SK-N-MC (cell line): ENCODE data around the gene ZC3H12A.

Experiments
- DNase-seq: peaks from one replicate; pipeline ENCODE4 v3.0.0-alpha.2; 2011; ENCODE audit warnings: low read depth, low spot score
- H3K27ac ChIP-seq: fragments of 200-600 bp; sonication (generic); 2 replicates; pipeline ENCODE4 v1.5.1; 2016; ENCODE audit warnings: mixed run types
- H3K36me3 ChIP-seq: fragments of 200-600 bp; sonication (generic); 2 replicates; pipeline ENCODE4 v1.6.1; 2017; ENCODE audit warnings: antibody characterized with exemption, low read length, mixed read lengths; ENCODE audit not compliant: insufficient read depth
- H3K4me3 ChIP-seq: fragments of 200-600 bp; sonication (generic); 2 replicates; pipeline ENCODE4 v1.5.1; 2016
- H3K9ac ChIP-seq: fragments of 200-600 bp; sonication (generic); 2 replicates; pipeline ENCODE4 v1.8.0; 2017; ENCODE audit warnings: mixed run types, mixed read lengths; ENCODE audit not compliant: insufficient read length
- H3K9me3 ChIP-seq: fragments of 200-600 bp; sonication (generic); 2 replicates; pipeline ENCODE4 v1.6.1; 2017; ENCODE audit warnings: low read depth, mild to moderate bottlenecking, antibody characterized with exemption, low read length, moderate library complexity, mixed read lengths
- EZH2 ChIP-seq: fragments of 200-600 bp; sonication (generic); IDR thresholded peaks from one replicate; pipeline ENCODE4 v1.6.1; 2017; ENCODE audit warnings: antibody characterized with exemption
- FOXP2 ChIP-seq: optimal IDR thresholded peaks from 2 replicates; pipeline ENCODE3; 2011; ENCODE audit warnings: mild to moderate bottlenecking, moderate library complexity; ENCODE audit not compliant: insufficient read depth; ENCODE audit errors: extremely low read length, control extremely low read depth
- POLR2AphosphoS5 ChIP-seq: IDR thresholded peaks from 2 replicates; pipeline ENCODE4 v1.6.1; 2012; ENCODE audit warnings: mild to moderate bottlenecking, low read depth, low read length, borderline replicate concordance

ZC3H12A gene

DNA sequence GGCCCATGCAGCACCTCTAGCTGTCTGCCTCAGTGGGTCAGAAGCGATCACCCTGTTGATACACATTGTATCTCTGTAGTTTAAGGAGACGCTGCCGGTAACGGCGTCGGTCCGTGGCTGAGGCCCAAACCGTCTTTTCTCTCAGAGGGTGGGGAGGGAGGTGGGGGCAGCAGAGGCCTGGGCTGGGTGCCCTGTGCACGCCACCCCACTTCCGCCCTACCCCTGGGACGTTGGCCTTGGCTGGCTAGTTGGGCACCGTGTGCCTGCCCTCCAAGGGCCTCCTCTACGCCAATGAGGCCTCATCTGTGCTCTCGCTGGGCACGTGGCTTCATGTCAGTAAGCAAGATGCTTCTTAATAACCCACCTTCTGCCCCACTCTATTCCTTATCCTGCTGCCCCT is 9.4 kb downstream of the ZC3H12A start:
- Histone ChIP-seq H3K36me3 (peaks cover 15% of the 10 kb centered on the region; the same call in 1 of the 2 replicates), H3K9ac (no peak overlapping the region), H3K9me3 (no peaks in the 10 kb centered on the region), H3K4me3 (no peak overlapping the region), H3K27ac (no peak overlapping the region)
- no peak for DNase-seq
- TF ChIP-seq FOXP2 (no peak), POLR2AphosphoS5 (no peak), EZH2 (no peak)

DNA sequence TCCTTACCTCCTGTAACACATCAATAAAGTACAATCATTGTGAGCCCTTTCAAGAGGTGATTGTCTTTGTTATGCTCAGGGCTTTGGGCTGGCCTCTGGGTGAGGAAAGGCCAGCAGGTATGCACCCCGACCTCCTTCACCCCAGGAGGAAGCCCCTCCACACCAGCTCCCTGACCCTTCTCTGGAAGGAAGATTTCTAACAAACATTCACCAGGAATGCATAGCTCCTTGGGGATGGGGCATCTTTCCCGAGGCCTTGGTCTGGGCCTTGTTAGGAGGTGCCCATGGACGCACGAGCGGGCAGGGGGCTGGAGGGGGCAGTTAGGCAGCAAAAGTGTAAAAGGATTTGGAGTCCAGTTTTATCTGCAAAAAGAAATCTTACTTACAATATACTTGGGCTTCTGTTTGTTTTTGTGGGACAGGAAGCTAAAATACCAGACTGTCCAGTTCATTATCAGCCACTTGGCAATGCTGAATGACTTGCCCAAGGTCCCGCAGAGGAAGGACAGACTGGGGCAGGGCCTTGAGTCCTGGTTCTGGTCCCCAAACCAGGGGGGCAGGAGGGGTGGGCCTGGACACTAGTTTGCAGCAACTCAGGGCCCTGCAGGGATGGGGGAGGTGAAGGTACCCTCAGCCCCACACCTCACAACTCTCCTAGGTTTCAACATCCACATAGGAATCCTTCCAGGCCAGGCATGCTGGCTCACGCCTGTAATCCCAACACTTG is 10.1 kb downstream of the ZC3H12A start:
- Histone ChIP-seq H3K36me3 (peaks cover 15% of the 10 kb centered on the region; the same call in 1 of the 2 replicates), H3K4me3 (no peak overlapping the region), H3K27ac (no peak overlapping the region), H3K9me3 (no peaks in the 10 kb centered on the region), H3K9ac (no peak overlapping the region)
- no peak for TF ChIP-seq POLR2AphosphoS5
- TF ChIP-seq FOXP2, result no peak
- DNase-seq, result no peak

DNA sequence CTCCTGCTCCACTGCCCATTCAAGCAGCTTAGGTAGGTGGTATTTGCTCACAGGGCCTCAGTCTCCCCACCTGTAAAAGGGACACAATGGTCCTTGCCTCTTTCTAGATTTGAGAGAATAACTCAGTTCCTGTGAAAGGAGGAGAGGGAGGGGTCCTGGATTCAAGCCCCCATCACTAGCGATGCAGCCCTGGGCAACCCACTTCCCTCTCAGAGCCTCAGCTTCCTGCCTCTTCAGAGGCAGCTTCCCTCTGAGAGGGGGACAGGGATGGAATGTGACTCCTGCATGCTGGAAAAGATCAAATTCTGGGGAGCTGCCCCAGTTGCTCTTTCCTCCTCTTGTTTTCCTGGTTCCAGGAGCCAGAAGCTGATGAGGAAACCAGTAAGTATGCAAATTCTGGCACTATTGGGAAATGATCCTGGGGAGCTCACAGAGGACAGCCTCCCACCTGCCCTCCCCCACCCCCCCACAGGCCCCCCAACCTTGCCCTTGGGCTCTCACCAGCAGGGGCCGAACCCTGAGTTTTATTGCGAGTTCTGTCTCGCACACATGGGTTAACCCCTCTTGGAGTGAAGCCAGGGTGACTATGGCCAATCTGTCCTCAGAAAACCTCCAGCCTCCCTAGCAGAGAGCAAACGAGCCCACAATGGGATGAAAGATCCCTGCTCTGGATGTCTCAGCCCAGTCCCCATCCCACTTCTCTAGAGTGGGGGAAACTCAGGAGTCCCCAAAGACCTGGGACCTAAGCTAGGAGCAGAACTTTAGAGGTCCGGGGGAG is 11.7 kb downstream of the ZC3H12A start:
- peaks cover 16% of the 10 kb centered on the region; the same call in 1 of the 2 replicates for H3K36me3 ChIP-seq
- no peak overlapping the region for H3K4me3 ChIP-seq
- H3K9ac ChIP-seq, result no peak overlapping the region
- no peak for DNase-seq
- no peak overlapping the region for H3K27ac ChIP-seq
- TF ChIP-seq EZH2 (no peak), POLR2AphosphoS5 (no peak), FOXP2 (no peak)
- H3K9me3 ChIP-seq, result no peaks in the 10 kb centered on the region

DNA sequence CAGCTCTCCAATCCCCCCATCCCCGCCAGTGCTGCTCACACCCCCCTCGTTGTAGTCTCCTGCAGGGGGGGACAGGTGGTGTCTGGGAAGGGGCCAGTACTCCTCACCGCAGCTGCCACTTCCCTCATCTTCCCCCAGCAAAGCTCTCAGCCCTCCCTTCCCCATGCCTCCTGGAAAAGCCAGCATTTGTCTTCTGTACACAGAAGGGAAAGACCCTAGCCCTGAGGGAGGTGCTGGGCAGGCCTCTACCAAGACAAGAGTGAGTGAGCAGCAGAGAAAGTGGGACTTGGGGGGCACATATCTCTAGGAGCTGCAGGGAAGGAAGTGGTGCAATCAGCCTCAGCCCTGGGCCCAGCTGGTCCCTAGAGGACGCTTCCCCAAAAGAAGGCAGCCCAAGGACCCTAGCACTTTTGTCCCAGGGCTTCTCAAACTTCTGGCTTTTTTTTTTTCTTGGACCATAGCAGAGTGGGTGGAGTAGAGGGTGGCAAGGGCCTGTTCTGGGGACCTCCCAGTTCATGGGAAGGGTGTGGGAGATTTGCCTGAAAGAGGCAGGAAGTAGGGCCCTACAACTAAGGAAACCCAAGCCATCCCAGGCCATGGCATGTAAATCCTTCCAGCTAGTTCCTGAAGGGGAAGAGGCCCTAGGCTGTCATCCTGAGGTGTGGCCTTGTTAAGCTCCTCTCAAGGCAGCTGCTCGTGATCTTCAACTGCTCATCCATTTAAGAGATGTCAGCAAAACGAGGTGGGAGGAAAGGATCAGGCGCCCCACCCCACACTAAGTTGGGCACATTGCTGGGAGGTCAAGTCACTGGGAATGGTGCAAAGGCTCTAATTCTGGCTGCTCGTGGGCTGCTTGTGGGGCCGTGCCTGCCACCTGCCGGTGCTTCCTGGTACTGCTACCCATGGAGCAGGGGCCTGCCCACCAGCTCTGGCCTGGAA is 12.6 kb downstream of the ZC3H12A start:
- DNase-seq, result no peak
- no peaks in the 10 kb centered on the region for H3K9me3 ChIP-seq
- H3K36me3 ChIP-seq, result peaks cover 11% of the 10 kb centered on the region; the same call in 1 of the 2 replicates
- peak overlapping the region; percentile 25; the same call in 1 of the 2 replicates for H3K27ac ChIP-seq
- H3K4me3 ChIP-seq, result no peak overlapping the region
- no peak for TF ChIP-seq EZH2
- no peak for TF ChIP-seq FOXP2
- no peak for TF ChIP-seq POLR2AphosphoS5
- H3K9ac ChIP-seq, result no peak overlapping the region

DNA sequence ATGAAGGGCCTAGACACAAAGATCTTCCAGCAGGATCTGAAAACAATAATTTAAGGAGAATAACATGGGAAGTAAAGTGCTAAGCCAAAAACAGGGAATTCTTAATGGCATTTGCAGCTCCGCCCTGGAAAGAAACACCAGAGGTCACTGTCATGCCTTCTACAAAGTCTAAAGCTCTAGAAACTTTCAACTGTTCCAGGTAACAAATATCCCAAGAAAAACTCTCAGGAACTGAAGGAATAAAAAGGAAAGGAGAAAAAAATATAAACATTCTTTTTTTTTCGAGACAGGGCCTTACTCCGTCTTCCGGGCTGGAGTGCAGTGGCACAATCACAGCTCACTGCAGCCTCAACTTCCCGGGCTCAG is 13.2 kb downstream of the ZC3H12A start:
- Histone ChIP-seq H3K27ac (no peak overlapping the region), H3K4me3 (no peak overlapping the region), H3K9me3 (no peaks in the 10 kb centered on the region), H3K9ac (no peak overlapping the region), H3K36me3 (peaks cover 12% of the 10 kb centered on the region)
- no peak for TF ChIP-seq FOXP2
- TF ChIP-seq EZH2, result no peak
- TF ChIP-seq POLR2AphosphoS5, result no peak
- DNase-seq, result no peak

DNA sequence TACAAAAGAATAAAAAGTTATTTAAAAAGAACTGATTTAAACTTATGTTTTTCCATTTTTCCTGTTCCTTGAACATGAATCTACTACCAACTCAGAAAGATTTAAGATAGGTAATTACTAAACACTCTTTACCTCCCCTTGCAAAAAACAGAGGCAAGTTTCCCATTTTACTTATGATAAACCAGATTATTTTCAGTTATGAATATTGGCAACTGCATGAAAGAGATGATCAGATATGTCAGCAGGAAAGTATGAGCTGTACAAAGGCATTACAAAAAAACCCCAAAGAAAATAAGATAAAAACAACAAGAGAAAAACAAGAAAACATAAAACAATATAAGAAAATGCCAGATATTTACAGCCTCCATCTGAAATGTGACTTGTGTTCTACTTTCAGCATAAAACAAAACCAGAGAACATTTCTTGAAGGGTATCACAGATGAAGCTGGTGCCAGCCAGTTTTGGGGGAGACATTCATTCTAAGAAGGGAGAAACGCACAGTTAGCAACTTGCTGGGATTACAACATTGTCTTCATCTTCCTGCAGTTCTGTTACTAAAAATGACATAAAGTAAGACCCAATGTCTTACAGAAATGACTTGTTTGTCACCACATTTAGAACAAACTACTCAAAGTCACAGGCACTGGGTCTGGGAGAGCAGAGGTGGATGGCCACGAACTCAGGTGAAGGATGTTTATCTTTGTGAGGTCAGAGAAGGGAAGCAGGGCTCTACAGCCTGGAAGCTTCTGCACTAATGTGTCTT is 19.1 kb downstream of the ZC3H12A start:
- Histone ChIP-seq H3K36me3 (peaks cover 29% of the 10 kb centered on the region), H3K4me3 (no peak overlapping the region), H3K9me3 (no peaks in the 10 kb centered on the region), H3K9ac (no peak overlapping the region), H3K27ac (no peak overlapping the region)
- TF ChIP-seq FOXP2 (no peak), POLR2AphosphoS5 (no peak), EZH2 (no peak)
- no peak for DNase-seq

DNA sequence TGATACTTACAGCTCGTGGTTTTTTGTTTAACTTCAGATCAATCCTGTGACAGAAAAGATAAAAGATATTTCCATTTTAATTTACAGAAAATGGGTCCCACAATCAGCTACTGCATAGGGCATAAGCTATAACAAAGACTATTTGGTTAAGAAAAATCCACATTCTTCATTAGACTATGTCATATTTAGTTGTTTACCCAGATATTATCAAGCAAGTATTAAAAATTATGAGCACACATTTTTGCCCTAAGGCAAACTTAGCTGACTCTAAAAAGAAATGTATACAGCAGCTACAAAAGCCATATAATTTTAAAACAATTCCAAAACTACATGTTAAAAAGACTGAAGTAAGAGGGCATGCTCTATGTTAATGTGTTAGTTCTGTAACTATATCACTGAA is 21.5 kb downstream of the ZC3H12A start:
- TF ChIP-seq FOXP2, result no peak
- TF ChIP-seq EZH2, result no peak
- Histone ChIP-seq H3K27ac (peak overlapping the region; percentile 49), H3K9me3 (no peaks in the 10 kb centered on the region), H3K36me3 (peaks cover 40% of the 10 kb centered on the region), H3K9ac (peak overlapping the region; percentile 56), H3K4me3 (no peak overlapping the region)
- peak; percentile 26 for DNase-seq
